Pancreas (tissue), 10 donors: ENCODE measurements around the gene CPN2. TPM values are rescaled to one million over a fixed set of nuclear protein-coding genes. Genes with fewer than 3 reads are reported as not detected.

ENCODE experiments used
- ATAC-seq, 4 donors: fragments of 200-7000 bp; cut with Tn5 transposase; one replicate each; pipeline versions ENCODE4 v1.8.0 to v1.9.1; 2020; ENCODE audit warnings: mild to moderate bottlenecking in 4 of 4, moderate library complexity in 4 of 4
- DNase-seq, 6 donors: peaks; one replicate each; pipeline ENCODE4 v3.0.0-alpha.2; 2020
- FAIRE-seq: peaks from 2 replicates; lab custom pipeline; 2012; peaks lifted over from hg19 to GRCh38; lab: Jason Lieb, UNC
- H3K27ac ChIP-seq, 4 donors: fragments of 200-600 bp; sonication (generic); 1 replicate in 3 of 4; 2 replicates in 1 of 4; pipeline versions ENCODE4 v1.5.0 to v1.8.0; 2020
- H3K27me3 ChIP-seq, 4 donors: fragments of 200-600 bp; one replicate each; pipeline ENCODE4 v1.8.0; 2021
- H3K36me3 ChIP-seq, 3 donors: fragments of 200-600 bp; sonication (generic) in 1 of 3; one replicate each; pipeline versions ENCODE4 v1.5.0 to v1.8.0; 2020 to 2021
- H3K4me1 ChIP-seq, 3 donors: fragments of 200-600 bp; one replicate each; pipeline ENCODE4 v1.8.0; 2021
- H3K4me3 ChIP-seq, 4 donors: fragments of 200-600 bp; sonication (generic) in 2 of 4; one replicate each; pipeline versions ENCODE4 v1.5.0 to v1.8.0; 2020 to 2021
- H3K9me3 ChIP-seq, 4 donors: fragments of 200-600 bp; one replicate each; pipeline ENCODE4 v1.8.0; 2021
- CTCF ChIP-seq, 4 donors: fragments of 200-600 bp; sonication (generic) in 3 of 4; IDR thresholded peaks; one replicate each; pipeline versions ENCODE4 v1.5.0 to v1.8.0; 2021; ENCODE audit warnings: antibody characterized with exemption in 4 of 4
- WGBS, 2 donors: extraction: QIAGEN DNeasy Blood & Tissue Kit; methylation state at CpG; one replicate each; pipeline ENCODE4 v1.1.7; 2013; 5-methylcytosine and 5-hydroxymethylcytosine counted together
- intact Hi-C, 3 donors: fragments of 100-400 bp; cut with DNase I; formaldehyde crosslinking; loops; one replicate each; pipeline versions ENCODE4 v1.11.1 to v1.14.2; 2022
- polyA plus RNA-seq, 2 donors: library from polyadenylated mRNA; stranded (reverse); fragments of 200-250 nt; gene quantifications; one replicate each; pipeline ENCODE4 v1.2.3, GENCODE V29; 2013
- total RNA-seq, 6 donors: library from RNA; stranded (reverse); fragmentation: NEBNext Ultra II Directional in 4 of 6; extraction: Animal tissue kit (Norgen Biotek cat#: 25700) in 4 of 6; gene quantifications; one replicate each; pipeline versions ENCODE4 v1.2.1 to v1.2.4, GENCODE V29; 2021 to 2023
- donor health status: healthy with polysubstance abuse.
- donor health status: DM: no; HTN: no; CAD: no; lungs with moderate emphysema.
- donor health status: DM: no; HTN: no; CAD: no.
- donor health status: control.
- donor health status: control.
- donor health status: Bipolar disorder and iron deficiency.
- donor health status: DM: yes; HTN: yes; CAD: no.
- donor health status: DM: no; HTN: no; CAD: no.
- donor health status: DM: no; HTN: no; CAD: no.
- donor health status: DM: yes; HTN: yes; CAD: no.

CPN2 gene
- total and polyA plus RNA-seq, 8 donors = 0.09 TPM; not detected in 7

- Histone ChIP-seq H3K4me1 (no peaks in the 10 kb centered on the region), H3K9me3 (no peaks in the 10 kb centered on the region), H3K27ac (no peak overlapping the region), H3K27me3 (no peaks in the 10 kb centered on the region), H3K36me3 (no peaks in the 10 kb centered on the region), H3K4me3 (no peak overlapping the region)
- no peak for ATAC-seq
- DNase-seq = no peak
- intact Hi-C loops = no loop called here
- WGBS, 2 donors = 51 to 66% methylated on average over 18 of the region's 18 CpGs
- TF ChIP-seq CTCF (IDR thresholded peaks at IDR 0.05) = no peak
- FAIRE-seq = no peak
Measured at GRCh38 chr3:194367992-194368841, 17.1 kb upstream of the CPN2 start.

GRCh38 chr3:194365978-194366490, 14.9 kb upstream of the CPN2 start:
- WGBS, 2 donors = 68 to 75% methylated on average over 12 of the region's 12 CpGs
- no peak for TF ChIP-seq CTCF (IDR thresholded peaks at IDR 0.05)
- FAIRE-seq = no peak

GRCh38 chr3:194365526-194365925, 14.4 kb upstream of the CPN2 start:
- H3K27me3 ChIP-seq = no peaks in the 10 kb centered on the region
- 72 to 78% methylated on average over 6 of the region's 6 CpGs for WGBS, 2 donors
- H3K4me1 ChIP-seq = no peaks in the 10 kb centered on the region
- no peaks in the 10 kb centered on the region for H3K36me3 ChIP-seq
- no peaks in the 10 kb centered on the region for H3K9me3 ChIP-seq
- no peak overlapping the region for H3K4me3 ChIP-seq
- ATAC-seq (no peak), FAIRE-seq (no peak), DNase-seq (no peak)
- H3K27ac ChIP-seq = no peak overlapping the region
- TF ChIP-seq CTCF (IDR thresholded peaks at IDR 0.05) = no peak
- intact Hi-C loops = no loop called here

More at GRCh38 chr3:194365978-194366490, 14.9 kb upstream of the CPN2 start:
- no peaks in the 10 kb centered on the region for H3K4me1 ChIP-seq
- DNase-seq (no peak), ATAC-seq (no peak)
- H3K36me3 ChIP-seq = no peaks in the 10 kb centered on the region
- intact Hi-C loops = no loop called here
- no peak overlapping the region for H3K4me3 ChIP-seq
- H3K27me3 ChIP-seq = no peaks in the 10 kb centered on the region
- no peaks in the 10 kb centered on the region for H3K9me3 ChIP-seq
- no peak overlapping the region for H3K27ac ChIP-seq

- TF ChIP-seq CTCF (IDR thresholded peaks at IDR 0.05) = no peak
- Histone ChIP-seq H3K27me3 (no peaks in the 10 kb centered on the region), H3K36me3 (no peaks in the 10 kb centered on the region), H3K27ac (no peak overlapping the region), H3K4me3 (no peak overlapping the region), H3K4me1 (no peaks in the 10 kb centered on the region), H3K9me3 (no peaks in the 10 kb centered on the region)
- intact Hi-C loops = no loop called here
- FAIRE-seq = no peak
- peak in 2 of 4 donors; percentile 68 to 74 for ATAC-seq
- WGBS, 2 donors = 48 to 60% methylated on average over 20 of the region's 20 CpGs
- DNase-seq = peak in 1 of 6 donors; percentile 27
Measured at GRCh38 chr3:194364652-194365434, 13.7 kb upstream of the CPN2 start.
